Hematopoietic multipotent progenitor cell treated with erythropoietin and hydrocortisone succinate and interleukin-3 and kit ligand, for 15 days (in vitro differentiated cells): ENCODE measurements around the gene NTRK2.
"Not testable (repeated sequence)": the region's sequence is repeated elsewhere in the genome, so short reads cannot be mapped to it uniquely, and the experiment has no call there.

ENCODE experiments used
- DNase-seq: peaks from one replicate; pipeline ENCODE4 v3.0.0-alpha.2; 2015; ENCODE audit warnings: low spot score

The NTRK2 gene

GRCh38 chr9:85067792-85068191, 398.3 kb downstream of the NTRK2 start:
- no peak for DNase-seq

GRCh38 chr9:85069421-85069820, 399.9 kb downstream of the NTRK2 start:
- DNase-seq, result not testable (repeated sequence)
